H1 (cell line): ENCODE measurements around the gene GSAP. TPM values are rescaled to one million over a fixed set of nuclear protein-coding genes. Genes with fewer than 3 reads are reported as not detected.

Experiments used
- CTCF ChIA-PET: fragments of 300-600 bp; sonication (Branson Sonifier 250); formaldehyde crosslinking; loops from one replicate; lab custom pipeline; 2021; ENCODE audit not compliant: partially characterized antibody; lab: Charles Lee
- POLR2A ChIA-PET: fragments of 300-600 bp; sonication (Branson Sonifier 250); formaldehyde crosslinking; loops from one replicate; lab custom pipeline; 2021; ENCODE audit warnings: inconsistent platforms; ENCODE audit not compliant: partially characterized antibody; lab: Charles Lee
- DNase-seq, 2 experiments: peaks; one replicate each; pipeline versions ENCODE4 v3.0.0 to v3.0.0-alpha.2; 2010 to 2022; ENCODE audit warnings: low spot score in 2 of 2, low read depth in 1 of 2, mixed read lengths in 1 of 2
- FAIRE-seq: peaks from 2 replicates; lab custom pipeline; 2011; peaks lifted over from hg19 to GRCh38; lab: Jason Lieb, UNC
- H2AFZ ChIP-seq: 2 replicates; pipeline ENCODE4 v1.8.1; 2012; ENCODE audit warnings: low read length, inconsistent platforms
- H2AK5ac ChIP-seq: 2 replicates; pipeline ENCODE4 v1.6.1; 2013; ENCODE audit warnings: low read depth, low read length
- H2BK120ac ChIP-seq: replicated peaks from 2 replicates; pipeline ENCODE3; 2013; ENCODE audit warnings: low read depth, low read length, inconsistent platforms
- H2BK12ac ChIP-seq: 2 replicates; pipeline ENCODE4 v1.6.1; 2013; ENCODE audit warnings: low read depth, low read length
- H2BK15ac ChIP-seq: 2 replicates; pipeline ENCODE4 v1.6.1; 2013; ENCODE audit warnings: low read length
- H2BK20ac ChIP-seq: 2 replicates; pipeline ENCODE4 v1.6.1; 2013; ENCODE audit warnings: low read length
- H2BK5ac ChIP-seq: 2 replicates; pipeline ENCODE4 v1.6.1; 2013; ENCODE audit warnings: low read depth, low read length
- H3K14ac ChIP-seq: 2 replicates; pipeline ENCODE4 v1.6.1; 2013; ENCODE audit warnings: inconsistent platforms; ENCODE audit not compliant: insufficient read length
- H3K18ac ChIP-seq: 2 replicates; pipeline ENCODE4 v1.6.1; 2013; ENCODE audit warnings: low read length; ENCODE audit errors: extremely low read depth
- H3K23ac ChIP-seq: 2 replicates; pipeline ENCODE4 v1.6.1; 2013; ENCODE audit warnings: inconsistent platforms; ENCODE audit not compliant: insufficient read length
- H3K23me2 ChIP-seq: 2 replicates; pipeline ENCODE4 v1.6.1; 2013; ENCODE audit warnings: low read depth, low read length
- H3K27ac ChIP-seq: 2 replicates; pipeline ENCODE4 v1.6.1; 2011; ENCODE audit warnings: low read depth, low read length, inconsistent platforms
- H3K27me3 ChIP-seq, 4 experiments: replicated peaks in 1 of 4; 1 replicate in 1 of 4; 2 replicates in 3 of 4; pipeline versions ENCODE4 v1.6.1 to v1.8.1; 2011 to 2013; ENCODE audit warnings: low read length in 3 of 4, mild to moderate bottlenecking in 3 of 4, inconsistent platforms in 2 of 4, mixed read lengths in 2 of 4, moderate library complexity in 1 of 4; ENCODE audit not compliant: control insufficient read depth in 3 of 4, insufficient read depth in 3 of 4; ENCODE audit errors: extremely low read depth in 1 of 4
- H3K36me3 ChIP-seq, 4 experiments: 2 replicates each; pipeline versions ENCODE4 v1.6.1 to v1.8.1; 2011 to 2013; ENCODE audit warnings: mild to moderate bottlenecking in 4 of 4, low read length in 3 of 4, moderate library complexity in 2 of 4, control low read depth in 1 of 4, inconsistent platforms in 1 of 4; ENCODE audit not compliant: insufficient read depth in 4 of 4, control insufficient read depth in 2 of 4
- H3K4ac ChIP-seq: replicated peaks from 2 replicates; pipeline ENCODE3; 2013; ENCODE audit warnings: low read length, low read depth, mixed read lengths, inconsistent platforms; ENCODE audit not compliant: insufficient read length
- H3K4me1 ChIP-seq, 4 experiments: replicated peaks in 1 of 4; 1 replicate in 1 of 4; 2 replicates in 3 of 4; pipeline versions ENCODE4 v1.6.1 to v1.8.1; 2011 to 2013; ENCODE audit warnings: low read length in 3 of 4, inconsistent platforms in 2 of 4, mixed read lengths in 1 of 4; ENCODE audit not compliant: insufficient read depth in 4 of 4, control insufficient read depth in 3 of 4
- H3K4me2 ChIP-seq, 2 experiments: 2 replicates each; pipeline versions ENCODE4 v1.6.1 to v1.8.1; 2011 to 2013; ENCODE audit warnings: low read depth in 2 of 2, low read length in 2 of 2, control low read depth in 1 of 2, inconsistent platforms in 1 of 2, mild to moderate bottlenecking in 1 of 2; ENCODE audit not compliant: insufficient read depth in 1 of 2
- H3K4me3 ChIP-seq, 4 experiments: fragments of 200-600, 300-600 bp in 1 of 4; sonication (generic), shearing (Covaris generic), sonication (Bioruptor Twin) in 1 of 4; 2 replicates each; pipeline versions ENCODE4 v1.5.1 to v1.8.1; 2011 to 2016; ENCODE audit warnings: low read length in 4 of 4, low read depth in 3 of 4, control low read depth in 2 of 4, inconsistent platforms in 2 of 4, mild to moderate bottlenecking in 2 of 4, mixed read lengths in 1 of 4, moderate library complexity in 1 of 4; ENCODE audit not compliant: insufficient read depth in 2 of 4; ENCODE audit errors: extremely low read depth in 1 of 4
- H3K56ac ChIP-seq: replicated peaks from 2 replicates; pipeline ENCODE3; 2013; ENCODE audit warnings: low read depth, mild to moderate bottlenecking, mixed read lengths, low read length, inconsistent platforms; ENCODE audit not compliant: insufficient read length
- H3K79me1 ChIP-seq: 2 replicates; pipeline ENCODE4 v1.6.1; 2013; ENCODE audit warnings: low read depth, low read length, control low read depth
- H3K79me2 ChIP-seq, 2 experiments: 2 replicates each; pipeline versions ENCODE4 v1.6.1 to v1.8.1; 2012 to 2013; ENCODE audit warnings: low read length in 2 of 2, mild to moderate bottlenecking in 2 of 2, inconsistent platforms in 1 of 2; ENCODE audit not compliant: insufficient read depth in 2 of 2, control insufficient read depth in 1 of 2
- H3K9ac ChIP-seq, 4 experiments: replicated peaks in 1 of 4; 1 replicate in 1 of 4; 2 replicates in 3 of 4; pipeline versions ENCODE4 v1.6.1 to v1.8.1; 2011 to 2013; ENCODE audit warnings: low read depth in 3 of 4, low read length in 3 of 4, control low read depth in 2 of 4, mild to moderate bottlenecking in 2 of 4, moderate library complexity in 2 of 4, inconsistent platforms in 1 of 4; ENCODE audit errors: extremely low read depth in 1 of 4
- H3K9me3 ChIP-seq, 2 experiments: 2 replicates each; pipeline versions ENCODE4 v1.6.1 to v1.8.1; 2012 to 2013; ENCODE audit warnings: mild to moderate bottlenecking in 2 of 2, moderate library complexity in 2 of 2, control low read depth in 1 of 2, inconsistent platforms in 1 of 2, low read depth in 1 of 2, low read length in 1 of 2, mixed read lengths in 1 of 2; ENCODE audit not compliant: insufficient read depth in 2 of 2
- H4K20me1 ChIP-seq, 2 experiments: replicated peaks in 1 of 2; 2 replicates each; pipeline versions ENCODE3 to v1.8.1; 2011 to 2013; ENCODE audit warnings: inconsistent platforms in 2 of 2, low read length in 2 of 2, mild to moderate bottlenecking in 1 of 2; ENCODE audit not compliant: insufficient read depth in 2 of 2, control insufficient read depth in 1 of 2
- H4K5ac ChIP-seq: 2 replicates; pipeline ENCODE4 v1.6.1; 2013; ENCODE audit warnings: low read length, low read depth, mixed read lengths, inconsistent platforms; ENCODE audit not compliant: insufficient read length
- H4K8ac ChIP-seq: 2 replicates; pipeline ENCODE4 v1.8.0; 2013; ENCODE audit warnings: mild to moderate bottlenecking, moderate library complexity, low read length, inconsistent platforms; ENCODE audit not compliant: insufficient read depth; ENCODE audit errors: extremely low read depth
- H4K91ac ChIP-seq: replicated peaks from 2 replicates; pipeline ENCODE3; 2013; ENCODE audit warnings: low read length, mixed read lengths, inconsistent platforms; ENCODE audit not compliant: insufficient read length
- CHD2 ChIP-seq: IDR thresholded peaks from 2 replicates; pipeline ENCODE4 v1.6.1; 2012; ENCODE audit warnings: low read length, improper control_type of control experiment
- CREB1 ChIP-seq: IDR thresholded peaks from 2 replicates; pipeline ENCODE4 v1.6.1; 2012; ENCODE audit warnings: inconsistent platforms
- MAX ChIP-seq: IDR thresholded peaks from 2 replicates; pipeline ENCODE4 v1.6.1; 2012; ENCODE audit warnings: inconsistent platforms
- WGBS, 2 experiments: shearing (Covaris generic) in 1 of 2; methylation state at CpG; one replicate each; pipeline versions ENCODE4 v1.1.6 to v1.1.7; 2013 to 2015; ENCODE audit warnings: low lambda C conversion rate in 2 of 2, mixed read lengths in 2 of 2, inconsistent platforms in 1 of 2, low coverage in 1 of 2, missing lambda C conversion rate in 1 of 2; ENCODE audit not compliant: insufficient replicate concordance in 2 of 2, insufficient coverage in 1 of 2, insufficient read length in 1 of 2; ENCODE audit errors: extremely low coverage in 1 of 2, missing lambda C conversion rate in 1 of 2; 5-methylcytosine and 5-hydroxymethylcytosine counted together
- polyA plus RNA-seq, 7 experiments: library from polyadenylated mRNA; depleted of rRNA in 3 of 7; stranded (reverse) in 5 of 7; unstranded in 2 of 7; fragments of >200 nt in 5 of 7; fragments of 200-250 nt in 2 of 7; gene quantifications; 1 replicate in 5 of 7; 2 replicates in 1 of 7; 4 replicates in 1 of 7; pipeline versions ENCODE4 v1.2.1 to v1.2.3, GENCODE V29; 2011 to 2013; ENCODE audit warnings: missing spikeins in 2 of 7, mixed read lengths in 2 of 7
- total RNA-seq: library from RNA; stranded (reverse); fragmentation: NEBNext Ultra II Directional; extraction: Animal tissue kit (Norgen Biotek cat#: 25700); gene quantifications from 2 replicates; pipeline ENCODE4 v1.2.1, GENCODE V29; 2021

GSAP gene
- total and polyA plus RNA-seq, 2 of the 8 experiments (the other 6 are each of a cell fraction or from before 2014, with no cell fraction given): 0.93 to 2.1 TPM

DNA sequence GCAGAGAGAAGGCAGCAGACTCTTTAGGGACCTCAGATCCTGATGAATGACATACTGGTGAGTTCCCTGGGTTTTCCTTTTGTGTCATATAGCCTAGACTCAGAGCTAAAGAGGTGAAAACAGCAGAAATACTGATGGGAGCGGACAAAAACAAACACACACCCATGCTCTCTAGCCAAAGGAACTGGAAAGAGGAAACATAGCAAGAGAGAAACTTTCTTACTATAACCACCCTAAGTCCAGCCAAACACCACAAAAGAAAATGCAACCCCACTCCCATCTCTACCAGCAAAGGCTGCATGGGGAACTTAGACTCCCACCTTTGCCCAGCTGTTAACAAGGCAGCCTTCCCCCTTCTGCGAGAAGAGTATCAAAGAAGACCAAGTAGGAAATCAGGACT lies 16.3 kb downstream of the GSAP start:
- H4K91ac ChIP-seq: no peak overlapping the region
- H2BK15ac ChIP-seq: no peak overlapping the region
- H2BK120ac ChIP-seq: no peak overlapping the region
- H3K27ac ChIP-seq: no peak overlapping the region
- no peak for FAIRE-seq
- H3K27me3 ChIP-seq: no peaks in the 10 kb centered on the region
- no peaks in the 10 kb centered on the region; a peak in 1 of 4 replicates for H3K9me3 ChIP-seq
- H3K9ac ChIP-seq: no peak overlapping the region
- H4K5ac ChIP-seq: no peak overlapping the region
- H2BK5ac ChIP-seq: no peak overlapping the region
- H3K4me1 ChIP-seq: peaks cover 0 to 8% (median 6%) of the 10 kb centered on the region in 4 experiments; a peak in 3 of 7 replicates
- 0 out of 2 replicates have a peak overlapping the region, but pooled peaks have one; percentile 21 for H2BK20ac ChIP-seq
- ChIA-PET POLR2A (no interaction called here), CTCF (interaction anchor here (0.6 kb wide), 1 partner anchor 101 kb away, joined by 4 read pairs; no protein-coding TSS in a partner anchor)
- no peak for DNase-seq
- H4K8ac ChIP-seq: no peak overlapping the region
- H3K14ac ChIP-seq: no peak overlapping the region
- H3K79me1 ChIP-seq: no peaks in the 10 kb centered on the region
- no peaks in the 10 kb centered on the region for H3K23me2 ChIP-seq
- H3K36me3 ChIP-seq: no peaks in the 10 kb centered on the region
- no peak overlapping the region for H3K23ac ChIP-seq
- 94% methylated on average over 2 of the region's 2 CpGs; no CpG with 5 or more reads in 1 of the 2 experiments for WGBS, 2 experiments
- no peak overlapping the region for H3K4ac ChIP-seq
- H3K4me2 ChIP-seq: no peak overlapping the region
- H4K20me1 ChIP-seq: no peaks in the 10 kb centered on the region
- H3K4me3 ChIP-seq: no peak overlapping the region
- 0 out of 2 replicates have a peak overlapping the region, but pooled peaks have one; percentile 6 for H3K18ac ChIP-seq
- H2BK12ac ChIP-seq: no peak overlapping the region
- no peaks in the 10 kb centered on the region for H3K79me2 ChIP-seq
- no peak overlapping the region for H2AFZ ChIP-seq
- no peak overlapping the region for H2AK5ac ChIP-seq
- no peak overlapping the region for H3K56ac ChIP-seq
- TF ChIP-seq CREB1 (no peak), CHD2 (no peak), MAX (no peak)
